Activated CD4-positive, alpha-beta T cell treated with anti-CD3 and anti-CD28 coated beads, Interleukin-2, amount 50 U/mL, for 4 hours (primary cell): Measurements from ENCODE around the gene PTPRC.

ENCODE experiments used
- DNase-seq, 2 experiments: peaks; one replicate each; pipeline ENCODE4 v3.0.0-alpha.2; 2020

Gene PTPRC

GRCh38 chr1:198678301-198678836 lies 39.5 kb downstream of the PTPRC start:
- peak in 1 of 2 experiments; percentile 26 for DNase-seq

- no peak for DNase-seq
These were observed 40.1 kb downstream of the PTPRC start for GRCh38 chr1:198678901-198679329.

- no peak for DNase-seq
These were observed 40.8 kb downstream of the PTPRC start for GRCh38 chr1:198679535-198680173.

GRCh38 chr1:198680174-198680875 lies 41.5 kb downstream of the PTPRC start:
- no peak for DNase-seq

GRCh38 chr1:198681252-198681651 lies 42.4 kb downstream of the PTPRC start:
- no peak for DNase-seq

- DNase-seq = peak; percentile 63 to 70
These were observed 43.3 kb downstream of the PTPRC start for GRCh38 chr1:198681831-198682759.

GRCh38 chr1:198682850-198683249 lies 44.0 kb downstream of the PTPRC start:
- no peak for DNase-seq

- DNase-seq = no peak
These were observed 44.6 kb downstream of the PTPRC start for GRCh38 chr1:198683449-198683848.

- DNase-seq = no peak
These were observed 47.4 kb downstream of the PTPRC start for GRCh38 chr1:198686069-198686728.

GRCh38 chr1:198687429-198687828 lies 48.6 kb downstream of the PTPRC start:
- no peak for DNase-seq

- no peak for DNase-seq
These were observed 52.2 kb downstream of the PTPRC start for GRCh38 chr1:198691063-198691462.

- DNase-seq = no peak
These were observed 54.5 kb downstream of the PTPRC start for GRCh38 chr1:198693321-198693720.

GRCh38 chr1:198694542-198694941 lies 55.7 kb downstream of the PTPRC start:
- no peak for DNase-seq

GRCh38 chr1:198696211-198696610 lies 57.4 kb downstream of the PTPRC start:
- DNase-seq = no peak

GRCh38 chr1:198699167-198700015 lies 60.6 kb downstream of the PTPRC start:
- peak; percentile 76 to 77 for DNase-seq

- DNase-seq = no peak
These were observed 61.2 kb downstream of the PTPRC start for GRCh38 chr1:198700016-198700392.

GRCh38 chr1:198700396-198700795 lies 61.6 kb downstream of the PTPRC start:
- no peak for DNase-seq

GRCh38 chr1:198701250-198701649 lies 62.4 kb downstream of the PTPRC start:
- no peak for DNase-seq

- no peak for DNase-seq
These were observed 63.1 kb downstream of the PTPRC start for GRCh38 chr1:198701766-198702539.

- DNase-seq = no peak
These were observed 70.1 kb downstream of the PTPRC start for GRCh38 chr1:198708761-198709525.
